ENCODE measurements around the gene PSORS1C1.
A peak's percentile ranks its signal among the peaks of the same experiment; 100 is the strongest.
"Not testable (repeated sequence)": the region's sequence is repeated elsewhere in the genome, so short reads cannot be mapped to it uniquely, and the experiment has no call there.

Gene PSORS1C1

DNA sequence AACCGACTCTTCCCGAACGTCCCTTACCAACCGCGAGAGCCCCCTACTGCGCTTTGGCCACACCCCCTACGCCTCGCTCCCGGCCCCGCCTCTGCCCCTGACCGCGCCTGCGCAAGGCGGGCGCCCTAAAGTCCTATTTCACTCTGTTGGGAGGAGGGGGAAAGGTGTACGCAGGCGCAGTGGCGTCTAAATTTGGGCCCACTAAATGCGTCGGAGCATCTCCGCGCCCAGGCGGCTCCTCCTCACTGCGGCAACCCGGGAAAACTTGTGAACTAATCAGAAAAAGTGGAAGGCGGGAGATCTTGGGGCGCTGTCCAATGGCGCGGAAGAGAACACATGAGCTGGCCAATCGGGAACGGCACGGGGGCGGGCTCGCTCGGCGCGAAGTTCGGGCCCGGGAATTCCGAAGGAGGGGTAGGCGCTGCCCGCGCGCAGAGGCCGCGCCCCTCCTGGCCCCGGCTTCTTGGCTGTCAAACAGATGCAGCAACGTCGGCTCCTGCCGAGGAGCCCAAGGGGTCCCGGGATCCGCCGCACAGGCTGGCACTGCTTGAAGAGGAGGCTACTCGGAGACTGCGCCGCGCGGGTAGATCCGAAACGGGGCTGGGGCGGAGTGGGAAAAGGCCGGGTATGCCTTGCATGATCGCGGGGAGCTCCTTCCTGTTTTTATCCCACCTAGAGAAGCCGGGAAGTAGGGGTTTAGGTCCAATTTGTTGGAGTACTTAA lies 43.7 kb downstream of the PSORS1C1 start, which contains the start of gene TCF19:
Gene TCF19, plus strand, starts transcription at position 450 of the 723 bp plus-strand sequence. CDS start 881 bp downstream, outside the sequence.
- DNase-seq (ENCODE audit: low read depth), result peak; percentile 97
- peak within 1 kb of the TSS; percentile 55 for H3K4me3 ChIP-seq (ENCODE audit: low read depth, low read length)
- TF ChIP-seq, protein P1, sequence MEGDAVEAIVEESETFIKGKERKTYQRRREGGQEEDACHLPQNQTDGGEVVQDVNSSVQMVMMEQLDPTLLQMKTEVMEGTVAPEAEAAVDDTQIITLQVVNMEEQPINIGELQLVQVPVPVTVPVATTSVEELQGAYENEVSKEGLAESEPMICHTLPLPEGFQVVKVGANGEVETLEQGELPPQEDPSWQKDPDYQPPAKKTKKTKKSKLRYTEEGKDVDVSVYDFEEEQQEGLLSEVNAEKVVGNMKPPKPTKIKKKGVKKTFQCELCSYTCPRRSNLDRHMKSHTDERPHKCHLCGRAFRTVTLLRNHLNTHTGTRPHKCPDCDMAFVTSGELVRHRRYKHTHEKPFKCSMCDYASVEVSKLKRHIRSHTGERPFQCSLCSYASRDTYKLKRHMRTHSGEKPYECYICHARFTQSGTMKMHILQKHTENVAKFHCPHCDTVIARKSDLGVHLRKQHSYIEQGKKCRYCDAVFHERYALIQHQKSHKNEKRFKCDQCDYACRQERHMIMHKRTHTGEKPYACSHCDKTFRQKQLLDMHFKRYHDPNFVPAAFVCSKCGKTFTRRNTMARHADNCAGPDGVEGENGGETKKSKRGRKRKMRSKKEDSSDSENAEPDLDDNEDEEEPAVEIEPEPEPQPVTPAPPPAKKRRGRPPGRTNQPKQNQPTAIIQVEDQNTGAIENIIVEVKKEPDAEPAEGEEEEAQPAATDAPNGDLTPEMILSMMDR (IDR thresholded peaks at IDR 0.05; ENCODE audit: low read depth, low read length, missing control alignments), result no peak

DNA sequence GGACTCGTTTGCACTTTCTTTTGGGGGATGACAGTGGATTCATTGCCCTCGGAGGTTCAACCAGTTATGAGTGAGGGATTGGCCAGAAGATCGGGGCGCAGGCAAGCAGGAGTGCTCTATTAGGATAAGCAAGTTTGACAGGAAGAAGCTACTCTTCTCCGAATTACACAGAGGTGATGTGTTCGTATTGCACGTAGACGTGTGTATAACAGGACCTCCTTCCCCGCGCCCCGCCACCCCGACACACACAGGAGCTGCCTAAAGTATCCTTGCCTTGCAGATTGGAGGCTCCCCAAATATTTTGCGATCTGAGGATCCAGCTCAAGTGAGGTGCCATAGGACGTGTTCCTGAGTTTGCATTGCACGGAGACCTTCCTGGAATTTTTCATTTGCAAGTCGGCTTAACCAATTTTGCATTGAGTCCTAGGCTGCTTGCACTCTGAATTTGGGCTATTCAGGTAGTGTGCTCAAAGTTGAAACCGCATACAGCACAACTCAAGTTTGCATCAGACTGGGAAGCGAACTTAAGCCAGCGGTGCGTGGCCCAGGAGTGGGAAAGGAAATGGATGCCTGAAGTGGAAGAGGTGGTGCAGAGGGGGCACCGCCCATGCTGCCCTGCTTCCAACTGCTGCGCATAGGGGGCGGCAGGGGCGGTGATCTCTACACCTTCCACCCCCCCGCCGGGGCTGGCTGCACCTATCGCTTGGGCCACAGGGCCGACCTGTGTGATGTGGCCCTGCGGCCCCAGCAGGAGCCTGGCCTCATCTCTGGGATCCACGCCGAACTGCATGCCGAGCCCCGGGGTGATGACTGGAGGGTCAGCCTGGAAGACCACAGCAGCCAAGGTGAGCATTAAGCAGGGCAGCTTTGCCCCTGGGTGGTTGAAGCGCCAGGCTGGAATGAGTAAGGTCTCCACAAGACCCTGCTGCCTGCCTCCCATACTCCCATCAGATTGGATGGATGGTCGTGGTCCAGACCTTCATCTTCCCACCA lies 44.6 kb downstream of the PSORS1C1 start:
- TF ChIP-seq, protein P1 (IDR thresholded peaks at IDR 0.05; ENCODE audit: low read depth, low read length, missing control alignments), result peak; percentile 21
- no peak for DNase-seq (ENCODE audit: low read depth)
- H3K4me3 ChIP-seq (ENCODE audit: low read depth, low read length), result peak overlapping the region; percentile 55

DNA sequence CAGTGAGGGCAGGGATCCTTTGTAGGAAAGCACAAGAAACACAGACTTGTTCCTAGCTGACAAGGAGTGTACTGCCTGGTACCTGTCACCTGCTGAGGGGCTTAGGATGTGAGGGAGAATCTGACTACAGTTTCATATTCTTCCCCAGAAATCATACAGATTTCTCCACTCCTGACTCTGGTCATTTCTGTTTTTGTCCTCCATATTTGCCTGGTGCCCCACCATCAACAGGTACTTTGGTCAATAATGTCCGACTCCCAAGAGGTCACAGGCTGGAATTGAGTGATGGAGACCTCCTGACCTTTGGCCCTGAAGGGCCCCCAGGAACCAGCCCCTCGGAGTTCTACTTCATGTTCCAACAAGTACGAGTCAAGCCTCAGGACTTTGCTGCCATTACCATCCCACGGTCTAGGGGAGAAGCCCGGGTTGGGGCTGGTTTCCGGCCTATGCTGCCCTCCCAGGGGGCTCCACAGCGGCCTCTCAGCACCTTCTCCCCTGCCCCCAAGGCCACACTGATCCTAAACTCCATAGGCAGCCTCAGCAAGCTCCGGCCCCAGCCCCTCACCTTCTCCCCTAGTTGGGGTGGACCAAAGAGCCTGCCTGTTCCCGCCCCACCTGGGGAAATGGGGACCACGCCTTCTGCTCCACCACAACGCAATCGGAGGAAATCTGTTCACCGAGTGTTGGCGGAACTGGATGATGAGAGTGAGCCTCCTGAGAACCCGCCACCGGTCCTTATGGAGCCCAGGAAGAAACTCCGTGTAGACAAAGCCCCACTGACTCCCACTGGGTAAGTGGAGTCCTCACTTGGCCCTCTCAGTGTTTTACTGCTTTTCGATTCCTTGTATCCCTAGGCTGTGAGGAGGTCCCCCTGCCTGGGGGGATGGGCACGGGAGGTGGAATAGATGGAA lies 46.9 kb downstream of the PSORS1C1 start:
- no peak overlapping the region for H3K4me3 ChIP-seq (ENCODE audit: low read depth, low read length)
- TF ChIP-seq, protein P1 (IDR thresholded peaks at IDR 0.05; ENCODE audit: low read depth, low read length, missing control alignments), result no peak
- no peak for DNase-seq (ENCODE audit: low read depth)

DNA sequence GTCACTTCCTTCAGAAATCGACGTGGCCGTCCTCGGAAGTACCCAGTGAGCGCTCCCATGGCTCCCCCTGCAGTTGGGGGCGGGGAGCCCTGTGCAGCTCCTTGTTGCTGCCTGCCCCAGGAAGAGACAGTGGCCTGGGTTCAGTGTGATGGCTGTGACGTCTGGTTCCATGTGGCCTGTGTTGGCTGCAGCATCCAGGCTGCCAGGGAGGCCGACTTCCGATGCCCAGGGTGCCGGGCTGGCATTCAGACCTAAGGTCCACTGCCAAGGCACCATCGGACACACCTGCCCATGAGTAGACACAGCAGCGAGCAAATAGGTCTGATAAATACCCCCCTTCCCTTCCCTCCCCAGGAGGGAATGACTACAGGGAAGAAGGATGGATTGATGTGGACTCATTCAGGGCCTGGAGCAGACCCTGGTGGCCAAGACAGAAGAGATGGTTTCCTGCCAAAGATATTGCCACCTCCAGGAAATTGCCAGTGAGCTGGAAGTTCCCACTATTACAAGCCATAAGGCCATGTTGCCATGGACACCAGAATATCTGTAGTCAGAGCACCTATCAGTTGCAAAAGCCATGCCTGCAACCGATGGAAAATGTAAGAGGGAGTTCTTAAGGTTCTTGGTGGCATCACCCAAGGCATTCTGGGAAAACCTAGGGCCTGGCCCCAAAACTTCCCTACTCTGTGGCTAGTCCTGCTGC lies 48.0 kb downstream of the PSORS1C1 start:
- DNase-seq (ENCODE audit: low read depth), result no peak
- no peak overlapping the region for H3K4me3 ChIP-seq (ENCODE audit: low read depth, low read length)
- TF ChIP-seq, protein P1 (IDR thresholded peaks at IDR 0.05; ENCODE audit: low read depth, low read length, missing control alignments), result no peak

DNA sequence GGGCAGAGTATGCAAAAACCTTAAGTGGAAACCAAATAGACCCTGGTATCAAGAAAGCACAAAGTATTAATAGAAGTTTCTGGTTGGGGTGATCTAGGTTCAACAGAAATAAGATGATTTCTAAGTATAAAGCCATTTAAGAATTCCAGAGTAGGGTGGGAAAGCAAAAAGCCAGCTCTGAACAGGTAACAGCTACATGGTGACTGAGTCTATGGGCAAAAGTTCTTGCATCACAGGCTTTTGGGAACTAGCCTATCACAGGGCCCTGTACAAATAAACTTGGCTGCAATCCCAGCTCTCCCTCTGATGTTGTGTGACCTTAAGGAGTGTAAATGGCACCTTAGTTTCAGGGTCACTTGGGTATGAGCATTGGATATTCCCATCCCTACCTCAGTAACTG lies 49.3 kb downstream of the PSORS1C1 start:
- no peak for DNase-seq (ENCODE audit: low read depth)
- TF ChIP-seq, protein P1 (IDR thresholded peaks at IDR 0.05; ENCODE audit: low read depth, low read length, missing control alignments), result no peak
- H3K4me3 ChIP-seq (ENCODE audit: low read depth, low read length), result no peak overlapping the region

DNA sequence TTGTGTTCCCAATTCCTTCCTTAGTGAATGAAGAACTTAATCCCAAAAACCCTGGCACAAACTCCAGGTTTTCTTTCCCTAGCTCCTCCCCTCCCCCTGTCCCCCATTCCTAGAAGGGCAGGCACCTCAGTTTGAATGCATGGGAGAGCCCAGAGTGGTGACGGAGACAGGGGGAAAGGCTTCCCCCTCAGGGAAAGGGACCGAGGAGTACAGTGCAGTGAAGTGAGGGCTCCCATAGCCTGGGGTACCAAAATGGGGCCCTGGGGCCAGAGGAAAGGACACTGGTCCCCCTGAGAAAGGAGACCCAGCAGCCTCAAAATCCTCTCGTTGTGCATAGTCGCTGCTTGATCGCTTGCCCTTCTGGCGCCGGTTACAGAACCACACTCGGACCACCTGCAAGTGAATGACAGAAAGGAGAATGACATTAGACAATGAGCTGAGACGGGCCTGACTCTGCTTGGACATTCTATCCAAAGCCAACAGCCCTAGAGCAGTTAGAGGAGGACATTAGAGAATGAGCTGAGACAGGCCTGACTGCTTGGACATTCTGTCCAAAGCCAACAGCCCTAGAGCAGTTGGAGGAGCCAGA lies 50.0 kb downstream of the PSORS1C1 start:
- DNase-seq (ENCODE audit: low read depth), result not testable (repeated sequence)
- peak overlapping the region; percentile 36 for H3K4me3 ChIP-seq (ENCODE audit: low read depth, low read length)

DNA sequence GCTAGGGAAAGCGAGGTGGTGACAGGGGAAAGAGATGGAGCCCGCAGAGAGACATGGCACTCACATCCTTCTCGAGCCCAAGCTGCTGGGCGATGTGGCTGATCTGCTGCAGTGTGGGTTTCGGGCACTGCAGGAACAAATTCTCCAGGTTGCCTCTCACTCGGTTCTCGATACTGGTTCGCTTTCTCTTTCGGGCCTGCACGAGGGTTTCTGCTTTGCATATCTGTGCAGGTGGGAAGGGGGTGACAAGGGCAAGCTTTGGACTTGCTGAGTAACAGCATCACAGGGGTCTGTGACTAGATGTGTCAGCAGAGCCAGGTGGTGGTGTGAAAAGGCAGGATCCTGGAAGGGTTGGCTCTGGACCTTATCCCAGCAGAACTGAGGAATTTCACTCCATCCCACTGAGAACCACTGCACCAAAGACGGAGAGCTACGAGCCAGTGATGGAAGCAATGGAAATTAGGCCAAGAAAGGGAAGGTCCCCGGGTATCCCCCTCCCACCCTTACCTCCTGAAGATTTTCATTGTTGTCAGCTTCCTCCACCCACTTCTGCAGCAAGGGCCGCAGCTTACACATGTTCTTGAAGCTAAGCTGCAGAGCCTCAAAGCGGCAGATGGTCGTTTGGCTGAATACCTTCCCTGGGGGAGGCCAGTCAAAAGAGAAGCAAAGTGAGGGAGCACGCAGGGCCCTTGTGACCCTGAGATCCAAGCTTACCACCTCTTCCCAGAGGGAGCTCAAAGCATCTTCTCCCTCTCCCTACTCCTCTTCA lies 50.6 kb downstream of the PSORS1C1 start:
- peak overlapping the region; percentile 36 for H3K4me3 ChIP-seq (ENCODE audit: low read depth, low read length)
- peak; percentile 68 for DNase-seq (ENCODE audit: low read depth)
